HUDEP-2 (cell line): ENCODE data around the gene LDLRAD4.

Source experiments
- DNase-seq, 76 experiments: peaks; one replicate each; lab custom pipeline; 2025; ENCODE audit not compliant: unreplicated experiment in 76 of 76; lab: John Stamatoyannopoulos, UW

LDLRAD4 gene

GRCh38 chr18:13399511-13399910 is 181.0 kb downstream of the LDLRAD4 start:
- no peak for DNase-seq

- DNase-seq, result no peak
Observed at GRCh38 chr18:13400636-13401315, 182.2 kb downstream of the LDLRAD4 start.

- DNase-seq, result no peak
Observed at GRCh38 chr18:13401404-13401803, 182.8 kb downstream of the LDLRAD4 start.

GRCh38 chr18:13401826-13402225 is 183.3 kb downstream of the LDLRAD4 start:
- DNase-seq, result no peak

GRCh38 chr18:13403786-13404549 is 185.4 kb downstream of the LDLRAD4 start:
- no peak for DNase-seq

- no peak for DNase-seq
Observed at GRCh38 chr18:13405305-13406038, 186.9 kb downstream of the LDLRAD4 start.

GRCh38 chr18:13406049-13406615 is 187.6 kb downstream of the LDLRAD4 start:
- DNase-seq, result no peak

- no peak for DNase-seq
Observed at GRCh38 chr18:13406736-13407135, 188.2 kb downstream of the LDLRAD4 start.

- DNase-seq, result no peak
Observed at GRCh38 chr18:13407484-13407883, 188.9 kb downstream of the LDLRAD4 start.

- no peak for DNase-seq
Observed at GRCh38 chr18:13409026-13409425, 190.5 kb downstream of the LDLRAD4 start.

GRCh38 chr18:13409997-13410396 is 191.4 kb downstream of the LDLRAD4 start:
- DNase-seq, result no peak

GRCh38 chr18:13410471-13410870 is 191.9 kb downstream of the LDLRAD4 start:
- no peak for DNase-seq

- no peak for DNase-seq
Observed at GRCh38 chr18:13412017-13412416, 193.5 kb downstream of the LDLRAD4 start.

GRCh38 chr18:13412901-13413300 is 194.3 kb downstream of the LDLRAD4 start:
- DNase-seq, result no peak

- DNase-seq, result no peak
Observed at GRCh38 chr18:13414102-13414501, 195.5 kb downstream of the LDLRAD4 start.

GRCh38 chr18:13414521-13414920 is 196.0 kb downstream of the LDLRAD4 start:
- DNase-seq, result no peak

GRCh38 chr18:13415736-13416135 is 197.2 kb downstream of the LDLRAD4 start:
- DNase-seq, result no peak

GRCh38 chr18:13416208-13416607 is 197.6 kb downstream of the LDLRAD4 start:
- DNase-seq, result no peak

GRCh38 chr18:13416848-13417247 is 198.3 kb downstream of the LDLRAD4 start:
- no peak for DNase-seq

GRCh38 chr18:13418013-13418710 is 199.6 kb downstream of the LDLRAD4 start:
- DNase-seq, result no peak
